Measurements from ENCODE around the gene NID2. TPM values are rescaled to one million over a fixed set of nuclear protein-coding genes. Genes with fewer than 3 reads are reported as not detected.

The NID2 gene
- total RNA-seq, 8 experiments from 2014 or later = 0.63 to 91.1 (median 1.6) TPM

DNA sequence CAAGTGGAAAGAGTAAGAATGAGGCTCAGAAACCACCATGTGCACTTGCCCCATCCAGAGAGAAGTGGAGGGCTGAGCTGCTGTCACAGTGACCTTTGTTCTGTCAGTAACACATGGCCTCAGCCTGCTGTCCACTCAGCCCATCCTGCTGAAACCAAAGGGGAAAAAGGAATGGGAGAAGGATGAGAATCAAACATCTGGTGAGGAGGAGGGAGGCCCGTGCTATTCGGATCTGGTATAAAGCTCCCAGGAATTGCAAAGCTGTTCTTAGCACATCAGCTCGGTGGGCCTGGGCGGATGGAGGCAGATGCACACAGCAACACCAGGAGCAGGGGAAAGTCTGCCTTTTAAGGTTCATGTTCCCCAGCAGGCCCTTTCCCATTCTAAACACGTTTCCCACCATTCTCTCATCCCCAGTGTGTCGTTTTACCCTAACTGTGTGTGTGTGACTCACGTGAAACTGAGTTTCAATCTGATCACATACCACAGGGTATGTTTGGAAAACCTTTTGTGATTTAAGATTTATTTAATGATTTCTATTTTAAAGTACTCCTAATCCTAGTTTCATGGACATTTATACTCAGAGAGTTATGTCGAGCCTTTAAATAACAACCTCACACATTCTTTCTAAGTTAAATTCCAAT lies 42.7 kb downstream of the NID2 start:
- 56 to 100% (median 80%) methylated on average over 1 to 8 of the region's 8 CpGs; no CpG with 5 or more reads in 1 of the 10 experiments for WGBS, 10 experiments
- H3K4me1 ChIP-seq (replicated peaks in 1 of 2) = peaks cover 0 to 1% of the 10 kb centered on the region in 2 donors
- ATAC-seq (replicated peaks in 6 of 8) = no peak
- no peak overlapping the region for H3K27ac ChIP-seq
- in situ Hi-C loops (cut with MboI; ENCODE audit: low pct_unique_long_range_greater_than_20kb in 2 of 9, low sequenced_read_pairs in 9 of 9, unreplicated experiment in 9 of 9) = loop anchor here in 1 of 9 experiments (25.0 kb wide), 1 partner anchor 236 kb away; the partner anchor contains the start of gene PTGDR
- H3K4me3 ChIP-seq = no peak overlapping the region

DNA sequence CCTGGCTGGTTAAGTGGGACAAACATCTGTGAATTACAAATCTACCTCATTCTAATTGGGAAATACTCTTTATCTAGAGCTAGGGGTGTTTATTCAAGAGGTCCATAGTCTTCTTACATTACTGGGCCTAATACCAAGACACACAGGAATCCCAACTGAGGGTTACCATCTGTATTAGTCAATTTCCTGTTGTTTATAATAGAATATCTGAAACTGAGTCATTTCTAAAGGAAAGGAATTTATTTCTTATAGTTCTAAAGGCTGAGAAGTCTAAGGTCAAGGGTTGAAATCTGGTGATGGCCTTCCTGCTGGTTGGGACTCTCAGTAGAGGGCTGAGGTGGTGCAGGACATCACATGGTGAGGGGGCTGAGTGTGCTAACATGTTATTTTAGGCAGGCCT lies 43.5 kb downstream of the NID2 start:
- Histone ChIP-seq H3K4me1 (replicated peaks in 1 of 2) (peaks cover 0 to 7% of the 10 kb centered on the region in 2 donors), H3K4me3 (no peak overlapping the region), H3K27ac (no peak overlapping the region)
- in situ Hi-C loops (cut with MboI; ENCODE audit: low pct_unique_long_range_greater_than_20kb in 2 of 9, low sequenced_read_pairs in 9 of 9, unreplicated experiment in 9 of 9) = loop anchor here in 1 of 9 experiments (25.0 kb wide), 1 partner anchor 237 kb away; the partner anchor contains the start of gene PTGDR
- no peak for ATAC-seq (replicated peaks in 6 of 8)

DNA sequence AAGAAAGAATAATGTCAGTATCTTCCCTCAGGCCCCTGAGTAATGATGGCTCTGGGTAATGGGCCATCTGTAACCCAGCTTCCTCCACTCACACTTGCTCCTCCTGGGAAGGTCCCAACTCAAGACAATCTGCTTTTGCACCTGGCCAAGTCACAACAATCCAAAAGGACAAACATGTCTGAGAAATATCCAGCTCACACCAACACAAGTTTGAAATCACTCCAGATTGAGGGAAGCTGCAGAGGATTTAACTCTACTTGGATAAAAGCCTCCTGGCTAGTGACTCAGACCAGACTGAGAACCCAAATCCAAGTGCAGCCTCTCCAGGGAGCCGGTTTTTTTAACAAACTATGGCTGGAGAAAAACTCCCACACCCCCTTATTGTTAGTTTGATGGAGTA lies 45.3 kb downstream of the NID2 start:
- 0 to 100% (median 40%) methylated on average over 1 of the region's 1 CpG; no CpG with 5 or more reads in 4 of the 10 experiments for WGBS, 10 experiments
- Histone ChIP-seq H3K4me1 (replicated peaks in 1 of 2) (peaks cover 0 to 9% of the 10 kb centered on the region in 2 donors), H3K27ac (no peak overlapping the region), H3K4me3 (no peak overlapping the region)
- in situ Hi-C loops (cut with MboI; ENCODE audit: low pct_unique_long_range_greater_than_20kb in 2 of 9, low sequenced_read_pairs in 9 of 9, unreplicated experiment in 9 of 9) = loop anchor here in 1 of 9 experiments (25.0 kb wide), 1 partner anchor 114 kb away; no protein-coding TSS in a partner anchor
- ATAC-seq (replicated peaks in 6 of 8) = peak in 3 of 8 experiments; percentile 15 to 38 (median 22)

DNA sequence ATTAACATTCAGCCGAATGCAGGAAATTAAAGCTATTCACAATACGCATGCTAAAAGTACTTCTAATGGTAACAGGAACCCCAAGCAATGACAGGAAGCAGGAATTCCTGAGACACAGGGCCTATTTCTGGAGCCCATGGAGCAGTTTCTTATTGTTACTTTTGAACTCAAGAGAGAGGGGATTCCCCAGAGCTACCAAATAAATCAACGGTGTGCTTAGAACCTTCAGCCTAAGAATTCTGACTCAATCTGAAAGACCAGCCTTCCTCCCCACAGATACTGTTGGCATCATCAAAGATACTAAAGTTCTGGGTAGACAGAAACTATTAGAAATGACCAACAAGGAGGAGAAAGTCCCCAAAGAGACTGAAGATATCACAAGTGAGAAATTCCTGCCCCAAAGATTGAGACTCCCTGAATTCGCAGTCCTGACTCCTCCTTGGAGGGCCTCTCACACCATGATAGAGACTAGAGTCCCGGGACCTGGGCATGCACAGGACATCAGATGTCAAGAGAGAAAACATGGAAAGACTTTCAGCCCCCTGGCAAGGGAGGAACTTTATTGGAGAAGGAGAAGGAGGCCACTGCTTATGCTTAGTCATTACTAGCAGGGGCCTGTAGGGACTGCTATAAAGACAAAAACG lies 46.8 kb downstream of the NID2 start:
- 73 to 100% (median 89%) methylated on average over 1 to 6 of the region's 6 CpGs for WGBS, 10 experiments
- no peak for ATAC-seq (replicated peaks in 6 of 8)
- in situ Hi-C loops (cut with MboI; ENCODE audit: low pct_unique_long_range_greater_than_20kb in 2 of 9, low sequenced_read_pairs in 9 of 9, unreplicated experiment in 9 of 9) = loop anchor here in 1 of 9 experiments (25.0 kb wide), 1 partner anchor 115 kb away; no protein-coding TSS in a partner anchor
- no peak overlapping the region for H3K4me3 ChIP-seq
- H3K27ac ChIP-seq = no peak overlapping the region
- peaks cover 0 to 9% of the 10 kb centered on the region in 2 donors for H3K4me1 ChIP-seq (replicated peaks in 1 of 2)

DNA sequence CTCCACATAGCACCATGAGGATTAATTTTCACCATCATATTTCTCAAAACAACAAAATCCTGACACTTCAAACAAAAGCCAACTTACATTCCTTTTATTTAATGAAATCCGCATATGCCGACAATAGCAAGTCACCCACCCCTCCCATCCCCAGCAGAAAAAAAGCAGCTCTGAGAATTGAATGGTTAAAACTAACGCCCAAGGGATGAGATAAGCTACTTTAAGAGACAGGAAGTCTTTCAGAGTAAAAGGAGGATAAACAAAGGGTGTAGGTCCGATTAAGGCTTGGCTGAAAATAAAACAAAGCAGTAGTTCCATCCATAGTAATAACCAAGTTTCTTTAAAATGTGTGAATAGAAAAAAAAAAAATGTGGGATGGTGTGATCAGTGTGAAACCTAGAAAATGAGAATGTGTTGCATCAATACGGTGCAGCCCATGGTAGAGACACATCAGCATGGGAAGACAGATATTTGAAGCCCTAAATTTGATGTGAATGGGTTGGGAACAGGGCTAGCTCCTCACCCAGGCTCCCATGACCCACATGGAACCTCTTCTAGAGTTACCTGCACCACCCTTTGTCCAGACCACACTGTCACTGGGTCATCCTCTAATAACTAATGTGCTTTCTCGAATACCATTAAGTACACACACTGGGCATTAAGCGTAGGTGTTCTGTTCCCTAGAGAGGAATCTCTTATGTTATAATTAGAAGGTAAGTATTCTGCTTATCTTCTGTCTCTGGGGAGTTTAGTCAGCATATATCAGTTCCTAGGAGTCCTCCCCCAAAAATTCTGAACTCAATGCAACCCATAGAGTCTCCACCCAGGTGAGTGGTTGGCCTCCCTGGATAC lies 47.8 kb downstream of the NID2 start:
- ATAC-seq (replicated peaks in 6 of 8) = peak in 1 of 8 experiments; percentile 52
- in situ Hi-C loops (cut with MboI; ENCODE audit: low pct_unique_long_range_greater_than_20kb in 2 of 9, low sequenced_read_pairs in 9 of 9, unreplicated experiment in 9 of 9) = loop anchor here in 1 of 9 experiments (25.0 kb wide), 1 partner anchor 116 kb away; no protein-coding TSS in a partner anchor
- H3K4me3 ChIP-seq = no peak overlapping the region
- no peak overlapping the region for H3K27ac ChIP-seq
- 7 to 81% (median 57%) methylated on average over 2 to 6 of the region's 7 CpGs; no CpG with 5 or more reads in 2 of the 10 experiments for WGBS, 10 experiments
- H3K4me1 ChIP-seq (replicated peaks in 1 of 2) = peaks cover 0 to 9% of the 10 kb centered on the region in 2 donors

DNA sequence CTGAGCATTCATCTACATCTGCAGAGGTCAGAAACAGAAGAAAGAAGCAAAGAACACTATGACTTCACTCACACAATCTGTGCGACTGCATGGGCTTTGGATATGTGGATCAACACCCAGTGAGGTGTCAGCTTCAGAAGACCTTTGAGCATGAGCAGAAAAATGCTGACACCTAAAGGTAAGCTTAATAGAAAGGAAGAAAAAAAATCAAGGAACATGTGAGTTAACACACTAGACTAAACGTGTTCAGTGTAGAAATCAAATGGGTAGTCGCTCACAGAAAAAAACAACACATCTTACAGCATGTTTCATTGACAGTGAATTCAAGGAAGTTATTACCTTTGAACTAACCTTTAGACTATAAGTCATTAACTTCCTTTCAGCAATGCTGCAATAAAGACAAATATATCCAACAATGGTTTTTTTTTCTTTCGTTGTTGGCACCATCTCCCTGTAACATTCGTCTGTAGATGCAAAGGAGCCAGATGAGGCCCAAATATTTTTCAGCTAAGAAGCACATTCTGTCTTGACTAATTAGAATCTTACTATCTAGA lies 48.6 kb downstream of the NID2 start:
- no peak for ATAC-seq (replicated peaks in 6 of 8)
- Histone ChIP-seq H3K4me1 (replicated peaks in 1 of 2) (peaks cover 0 to 9% of the 10 kb centered on the region in 2 donors), H3K4me3 (no peak overlapping the region), H3K27ac (no peak overlapping the region)
- WGBS, 10 experiments = 65 to 84% (median 80%) methylated on average over 1 to 5 of the region's 5 CpGs
- in situ Hi-C loops (cut with MboI; ENCODE audit: low pct_unique_long_range_greater_than_20kb in 2 of 9, low sequenced_read_pairs in 9 of 9, unreplicated experiment in 9 of 9) = loop anchor here in 1 of 9 experiments (25.0 kb wide), 1 partner anchor 117 kb away; no protein-coding TSS in a partner anchor

DNA sequence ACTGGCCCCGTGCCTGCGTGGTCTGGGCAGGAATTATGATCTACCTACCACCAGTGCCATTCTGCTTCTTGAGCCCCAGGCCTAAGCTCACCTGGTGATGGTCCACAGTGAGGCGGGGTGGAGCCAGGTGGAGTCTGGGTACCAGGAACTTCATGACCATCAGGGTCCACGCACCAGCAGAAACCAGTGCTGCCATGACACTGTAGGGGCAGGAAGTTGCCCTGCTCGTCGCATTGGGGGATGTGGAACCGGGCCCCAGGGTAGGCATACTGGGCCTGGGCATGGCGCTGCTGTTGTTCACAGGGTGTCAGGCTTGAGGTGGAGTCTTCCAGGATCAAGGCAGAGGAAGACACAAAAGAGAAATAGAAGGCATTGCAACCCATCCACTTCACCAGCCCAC lies 49.9 kb downstream of the NID2 start:
- in situ Hi-C loops (cut with MboI; ENCODE audit: low pct_unique_long_range_greater_than_20kb in 2 of 9, low sequenced_read_pairs in 9 of 9, unreplicated experiment in 9 of 9) = loop anchor here in 1 of 9 experiments (25.0 kb wide), 1 partner anchor 118 kb away; no protein-coding TSS in a partner anchor
- 83 to 100% (median 100%) methylated on average over 1 to 4 of the region's 8 CpGs; no CpG with 5 or more reads in 3 of the 10 experiments for WGBS, 10 experiments
- no peak overlapping the region for H3K27ac ChIP-seq
- peaks cover 0 to 9% of the 10 kb centered on the region in 2 donors for H3K4me1 ChIP-seq (replicated peaks in 1 of 2)
- no peak overlapping the region for H3K4me3 ChIP-seq
- no peak for ATAC-seq (replicated peaks in 6 of 8)

DNA sequence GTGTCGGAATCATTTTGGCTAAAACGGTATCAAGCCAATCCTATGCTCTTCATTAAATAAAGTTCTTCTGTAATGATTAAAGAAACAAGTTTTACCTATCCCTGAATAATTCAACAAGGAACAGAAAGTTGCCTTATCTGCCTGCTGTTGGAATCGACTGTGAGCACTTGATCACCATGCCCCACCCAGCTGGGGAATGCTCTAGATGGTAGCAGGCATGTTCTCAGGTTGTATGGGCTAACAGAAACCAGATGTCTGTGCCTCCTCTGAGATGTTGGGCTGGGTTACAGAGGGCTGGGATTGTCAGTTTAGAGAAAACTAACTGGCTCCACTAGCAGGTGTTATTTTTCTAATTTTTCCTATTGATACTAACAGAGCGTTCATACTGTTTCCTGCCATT lies 50.6 kb downstream of the NID2 start:
- H3K4me3 ChIP-seq = no peak overlapping the region
- in situ Hi-C loops (cut with MboI; ENCODE audit: low pct_unique_long_range_greater_than_20kb in 2 of 9, low sequenced_read_pairs in 9 of 9, unreplicated experiment in 9 of 9) = loop anchor here in 1 of 9 experiments (25.0 kb wide), 1 partner anchor 119 kb away; no protein-coding TSS in a partner anchor
- H3K4me1 ChIP-seq (replicated peaks in 1 of 2) = peaks cover 0 to 9% of the 10 kb centered on the region in 2 donors
- 78 to 100% (median 94%) methylated on average over 1 to 4 of the region's 4 CpGs; no CpG with 5 or more reads in 2 of the 10 experiments for WGBS, 10 experiments
- H3K27ac ChIP-seq = no peak overlapping the region
- peak in 3 of 8 experiments; percentile 60 to 88 (median 72) for ATAC-seq (replicated peaks in 6 of 8)

DNA sequence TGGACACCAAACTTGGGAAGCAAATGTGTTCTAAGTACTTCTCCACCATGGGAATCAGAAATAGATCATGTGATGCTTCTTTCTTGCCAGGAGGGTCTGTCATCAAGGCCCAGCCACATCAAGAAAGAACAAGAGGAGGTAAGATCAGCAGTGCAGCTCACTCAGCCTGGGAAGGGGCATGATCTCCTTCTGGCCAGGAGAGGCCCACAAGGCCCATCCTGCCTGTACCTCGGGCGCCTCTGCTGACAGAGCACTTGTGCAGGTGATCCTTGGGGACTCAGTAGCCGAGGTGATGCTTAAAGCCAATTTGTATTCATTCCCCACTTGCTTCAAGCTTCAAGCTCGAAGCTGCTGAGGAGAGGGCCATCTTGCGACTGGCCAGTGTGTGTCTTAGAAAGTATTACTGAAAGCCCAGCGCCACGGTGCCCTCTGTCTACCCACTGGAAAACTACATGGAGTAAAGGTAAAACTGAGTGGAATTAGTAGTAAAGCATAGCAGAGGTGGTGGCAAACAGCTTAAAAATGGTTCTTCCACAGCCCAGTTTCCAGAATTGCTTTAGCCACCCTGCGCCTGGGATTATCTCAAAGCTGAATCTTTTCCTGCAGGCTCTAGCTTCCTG lies 53.3 kb downstream of the NID2 start:
- H3K4me1 ChIP-seq (replicated peaks in 1 of 2) = peaks cover 0 to 4% of the 10 kb centered on the region in 2 donors
- in situ Hi-C loops (cut with MboI; ENCODE audit: low pct_unique_long_range_greater_than_20kb in 2 of 9, low sequenced_read_pairs in 9 of 9, unreplicated experiment in 9 of 9) = loop anchor here in 1 of 9 experiments (25.0 kb wide), 1 partner anchor 122 kb away; no protein-coding TSS in a partner anchor
- H3K4me3 ChIP-seq = no peak overlapping the region
- ATAC-seq (replicated peaks in 6 of 8) = peak in 7 of 8 experiments; percentile 30 to 71 (median 47)
- no peak overlapping the region for H3K27ac ChIP-seq
- WGBS, 10 experiments = 60 to 87% (median 80%) methylated on average over 1 to 4 of the region's 8 CpGs; no CpG with 5 or more reads in 3 of the 10 experiments

DNA sequence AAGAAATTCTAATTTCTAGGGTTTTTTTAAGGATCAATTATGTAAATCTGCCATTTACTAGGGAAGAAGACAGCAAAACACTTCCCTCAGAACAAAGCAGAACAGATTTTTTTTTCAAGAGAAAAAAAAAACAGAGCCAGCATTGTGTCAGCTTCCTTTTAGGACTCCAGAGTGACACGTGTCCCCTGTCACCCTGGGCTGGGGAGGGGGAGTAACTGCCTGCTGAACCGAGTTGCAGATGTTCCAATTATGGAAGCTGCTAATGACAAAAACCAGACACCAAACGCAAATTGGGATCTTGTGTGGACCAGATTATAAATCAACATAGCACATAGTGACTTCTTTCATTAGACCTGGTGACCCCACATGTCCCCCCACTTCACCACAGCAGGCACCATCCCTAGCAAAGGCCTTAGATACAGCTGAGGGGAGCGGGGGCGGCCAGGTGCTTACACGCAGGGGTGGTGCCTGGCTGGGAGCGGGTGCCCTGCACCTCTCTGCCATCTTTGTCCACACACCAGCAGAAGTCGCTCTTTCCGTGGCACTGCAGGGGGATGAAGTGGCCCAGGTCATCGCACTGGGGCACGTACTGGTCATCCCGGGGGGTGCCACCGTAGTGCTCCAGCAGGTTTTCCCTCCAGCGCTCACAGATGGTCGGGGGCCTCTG lies 54.1 kb downstream of the NID2 start:
- Histone ChIP-seq H3K27ac (no peak overlapping the region), H3K4me1 (replicated peaks in 1 of 2) (no peaks in the 10 kb centered on the region), H3K4me3 (no peak overlapping the region)
- peak in 5 of 8 experiments; percentile 21 to 74 (median 63) for ATAC-seq (replicated peaks in 6 of 8)
- in situ Hi-C loops (cut with MboI; ENCODE audit: low pct_unique_long_range_greater_than_20kb in 2 of 9, low sequenced_read_pairs in 9 of 9, unreplicated experiment in 9 of 9) = loop anchor here in 1 of 9 experiments (25.0 kb wide), 1 partner anchor 123 kb away; no protein-coding TSS in a partner anchor
- 0 to 71% (median 55%) methylated on average over 1 to 9 of the region's 15 CpGs; no CpG with 5 or more reads in 3 of the 10 experiments for WGBS, 10 experiments

DNA sequence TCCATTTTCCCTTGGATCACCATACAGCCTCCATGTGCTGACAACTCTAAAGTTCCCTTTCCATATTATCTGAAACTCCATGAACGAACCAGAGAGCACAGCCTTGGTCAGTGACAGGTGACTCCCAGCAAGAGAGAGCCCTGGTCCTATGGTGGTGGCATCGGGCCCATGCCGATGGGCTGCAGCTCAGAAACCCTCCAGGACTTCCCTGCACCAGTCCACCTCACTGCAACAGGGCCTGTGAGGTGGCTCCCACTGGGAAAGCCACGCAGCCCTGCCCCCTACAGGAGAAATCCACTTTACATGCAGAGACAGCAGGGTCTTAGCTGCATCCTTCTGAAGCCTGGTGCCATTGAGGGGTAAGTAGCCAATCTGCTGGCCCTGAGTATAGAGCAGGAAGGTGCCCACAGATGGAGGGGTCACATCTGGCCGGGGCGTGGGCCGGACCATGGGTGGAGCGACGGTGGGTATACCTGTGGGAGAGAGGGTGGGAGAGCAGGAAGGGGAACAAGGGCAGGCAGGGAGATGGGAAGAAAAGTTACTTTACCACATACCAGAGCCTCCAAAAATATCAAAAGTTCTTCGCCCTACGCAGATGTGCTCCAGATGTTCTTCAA lies 54.8 kb downstream of the NID2 start:
- WGBS, 10 experiments = 30 to 100% (median 88%) methylated on average over 1 to 7 of the region's 11 CpGs; no CpG with 5 or more reads in 3 of the 10 experiments
- ATAC-seq (replicated peaks in 6 of 8) = peak in 6 of 8 experiments; percentile 28 to 66 (median 31)
- Histone ChIP-seq H3K4me1 (replicated peaks in 1 of 2) (no peaks in the 10 kb centered on the region), H3K27ac (no peak overlapping the region), H3K4me3 (no peak overlapping the region)
- in situ Hi-C loops (cut with MboI; ENCODE audit: low pct_unique_long_range_greater_than_20kb in 2 of 9, low sequenced_read_pairs in 9 of 9, unreplicated experiment in 9 of 9) = loop anchor here in 1 of 9 experiments (25.0 kb wide), 1 partner anchor 123 kb away; no protein-coding TSS in a partner anchor
